T-cell (primary cell): Measurements from ENCODE around the gene GREB1. TPM values are rescaled to one million over a fixed set of nuclear protein-coding genes. Genes with fewer than 3 reads are reported as not detected.

Experiments used
- ATAC-seq, 4 experiments: fragments of 200-7000 bp in 3 of 4; fragments of 150-1000 bp in 1 of 4; cut with Tn5 transposase; replicated peaks in 1 of 4; 1 replicate in 3 of 4; 2 replicates in 1 of 4; pipeline ENCODE4 v1.10.0; 2021; ENCODE audit warnings: moderate library complexity in 3 of 4, mild to moderate bottlenecking in 2 of 4, moderate number of reproducible peaks in 1 of 4
- CTCF ChIA-PET, 2 donors: fragments of 300-600 bp; sonication (Branson Sonifier 250); formaldehyde crosslinking; loops; one replicate each; lab custom pipeline; 2022; ENCODE audit warnings: antibody characterized with exemption in 2 of 2; lab: Charles Lee
- POLR2A ChIA-PET, 2 donors: fragments of 300-600 bp; sonication (Branson Sonifier 250); formaldehyde crosslinking; loops; one replicate each; lab custom pipeline; 2022; ENCODE audit warnings: antibody characterized with exemption in 2 of 2; lab: Charles Lee
- DNase-seq, 35 experiments: peaks; one replicate each; pipeline versions ENCODE4 v3.0.0 to v3.0.0-alpha.2; 2013 to 2023
- H3K27ac ChIP-seq: one replicate; pipeline ENCODE4 v1.5.1; 2013; ENCODE audit warnings: low read length
- H3K27me3 ChIP-seq, 2 experiments: replicated peaks in 1 of 2; 1 replicate in 1 of 2; 2 replicates in 1 of 2; pipeline versions ENCODE4 v1.6.1 to v1.7.0; 2013; ENCODE audit warnings: low read length in 1 of 2, mixed read lengths in 1 of 2; ENCODE audit not compliant: control insufficient read depth in 2 of 2, insufficient read depth in 2 of 2; ENCODE audit errors: extremely low read depth in 1 of 2
- H3K36me3 ChIP-seq, 2 donors: 1 replicate in 1 of 2; 2 replicates in 1 of 2; pipeline versions ENCODE4 v1.6.1 to v1.7.0; 2013; ENCODE audit warnings: low read length in 1 of 2; ENCODE audit not compliant: control insufficient read depth in 2 of 2, insufficient read depth in 1 of 2; ENCODE audit errors: extremely low read depth in 1 of 2
- H3K4me1 ChIP-seq, 2 experiments: 1 replicate in 1 of 2; 2 replicates in 1 of 2; pipeline versions ENCODE4 v1.6.1 to v1.7.0; 2013; ENCODE audit warnings: low read length in 2 of 2, mixed read lengths in 1 of 2; ENCODE audit not compliant: insufficient read depth in 2 of 2, control insufficient read depth in 1 of 2; ENCODE audit errors: extremely low read depth in 1 of 2
- H3K4me3 ChIP-seq, 2 donors: 1 replicate in 1 of 2; 2 replicates in 1 of 2; pipeline versions ENCODE4 v1.5.1 to v1.7.0; 2013; ENCODE audit warnings: mild to moderate bottlenecking in 2 of 2, low read length in 1 of 2, moderate library complexity in 1 of 2; ENCODE audit not compliant: control insufficient read depth in 1 of 2; ENCODE audit errors: extremely low read depth in 1 of 2
- H3K9me3 ChIP-seq: 2 replicates; pipeline ENCODE4 v1.7.0; 2013
- H3K27ac Mint-ChIP-seq, 2 donors: one replicate each; pipeline ENCODE4 v1.8.0; 2020 to 2021; ENCODE audit warnings: mild to moderate bottlenecking in 2 of 2, mixed read lengths in 2 of 2
- H3K27me3 Mint-ChIP-seq, 2 donors: one replicate each; pipeline ENCODE4 v1.8.0; 2021 to 2022; ENCODE audit warnings: mixed read lengths in 2 of 2
- H3K36me3 Mint-ChIP-seq: one replicate; pipeline ENCODE4 v1.8.0; 2021; ENCODE audit warnings: mixed read lengths
- H3K4me1 Mint-ChIP-seq, 3 donors: one replicate each; pipeline ENCODE4 v1.8.0; 2020 to 2022; ENCODE audit warnings: mixed read lengths in 3 of 3, mild to moderate bottlenecking in 1 of 3
- H3K4me3 Mint-ChIP-seq, 3 donors: one replicate each; pipeline ENCODE4 v1.8.0; 2020 to 2022; ENCODE audit warnings: mild to moderate bottlenecking in 3 of 3, mixed read lengths in 3 of 3, moderate library complexity in 3 of 3
- H3K9me3 Mint-ChIP-seq, 3 donors: one replicate each; pipeline ENCODE4 v1.8.0; 2020 to 2022; ENCODE audit warnings: mixed read lengths in 3 of 3
- WGBS: methylation state at CpG from one replicate; pipeline ENCODE4 v1.1.5; 2013; ENCODE audit warnings: missing lambda C conversion rate; ENCODE audit not compliant: insufficient coverage; 5-methylcytosine and 5-hydroxymethylcytosine counted together
- total RNA-seq, 35 experiments: library from RNA in 6 of 35; stranded (reverse) in 6 of 35; fragments of 120-200 nt in 1 of 35; gene quantifications; one replicate each; pipeline versions ENCODE4 v1.2.1 to v1.2.4 and lab custom pipeline; 2013 to 2026

Gene GREB1
- total RNA-seq, 5 donors from 2014 or later (not counting 1 experiment from before 2014, with no cell fraction given), result 0.23 to 1.2 (median 0.63) TPM

GRCh38 chr2:11556101-11556806, 22.4 kb downstream of the GREB1 start:
- H3K4me1 ChIP-seq, result no peaks in the 10 kb centered on the region
- no peaks in the 10 kb centered on the region for H3K9me3 Mint-ChIP-seq
- H3K4me3 Mint-ChIP-seq, result no peak overlapping the region
- ATAC-seq (no peak), DNase-seq (no peak)
- H3K27me3 Mint-ChIP-seq, result peaks cover 40 to 52% of the 10 kb centered on the region in 2 donors
- no peak overlapping the region for H3K4me3 ChIP-seq
- no peaks in the 10 kb centered on the region for H3K36me3 ChIP-seq
- H3K27ac Mint-ChIP-seq, result no peak overlapping the region
- WGBS, result 54% methylated on average over 19 of the region's 20 CpGs
- H3K27ac ChIP-seq, result no peak overlapping the region
- ChIA-PET CTCF (no interaction called here), POLR2A (no interaction called here)
- no peaks in the 10 kb centered on the region for H3K36me3 Mint-ChIP-seq
- peaks cover 0 to 6% (median 5%) of the 10 kb centered on the region in 3 donors for H3K4me1 Mint-ChIP-seq
- H3K9me3 ChIP-seq, result no peaks in the 10 kb centered on the region
- peaks cover 0 to 19% of the 10 kb centered on the region in 2 experiments for H3K27me3 ChIP-seq

- ChIA-PET CTCF (no interaction called here), POLR2A (no interaction called here)
- Histone ChIP-seq H3K9me3 (no peaks in the 10 kb centered on the region), H3K27ac (no peak overlapping the region), H3K27me3 (peaks cover 0 to 16% of the 10 kb centered on the region in 2 experiments), H3K36me3 (no peaks in the 10 kb centered on the region), H3K4me1 (no peaks in the 10 kb centered on the region), H3K4me3 (no peak overlapping the region)
- DNase-seq (no peak), ATAC-seq (no peak)
- Mint-ChIP-seq H3K27ac (no peak overlapping the region), H3K9me3 (no peaks in the 10 kb centered on the region), H3K27me3 (peaks cover 36 to 50% of the 10 kb centered on the region in 2 donors), H3K4me1 (peaks cover 0 to 6% (median 5%) of the 10 kb centered on the region in 3 donors), H3K4me3 (no peak overlapping the region), H3K36me3 (no peaks in the 10 kb centered on the region)
- WGBS, result 92% methylated on average over 5 of the region's 10 CpGs
These were observed 24.5 kb downstream of the GREB1 start for GRCh38 chr2:11558214-11558886.

GRCh38 chr2:11559066-11559785, 25.4 kb downstream of the GREB1 start:
- CTCF ChIA-PET, result no interaction called here
- Histone ChIP-seq H3K27ac (no peak overlapping the region), H3K9me3 (no peaks in the 10 kb centered on the region), H3K36me3 (no peaks in the 10 kb centered on the region), H3K27me3 (peaks cover 0 to 16% of the 10 kb centered on the region in 2 experiments), H3K4me3 (no peak overlapping the region), H3K4me1 (no peaks in the 10 kb centered on the region)
- POLR2A ChIA-PET, result no interaction called here
- no peak for ATAC-seq
- Mint-ChIP-seq H3K36me3 (no peaks in the 10 kb centered on the region), H3K4me1 (peaks cover 0 to 3% (median 3%) of the 10 kb centered on the region in 3 donors), H3K27ac (no peak overlapping the region), H3K4me3 (no peak overlapping the region), H3K27me3 (peaks cover 30 to 43% of the 10 kb centered on the region in 2 donors), H3K9me3 (no peaks in the 10 kb centered on the region)
- WGBS, result 82% methylated on average over 13 of the region's 18 CpGs
- no peak for DNase-seq

GRCh38 chr2:11559786-11560155, 25.9 kb downstream of the GREB1 start:
- ATAC-seq (no peak), DNase-seq (no peak)
- ChIA-PET CTCF (no interaction called here), POLR2A (interaction anchor here in 1 of 2 donors (0.7 kb wide), 1 partner anchor 795 kb away, joined by 4 read pairs; no protein-coding TSS in a partner anchor)
- Mint-ChIP-seq H3K27me3 (peaks cover 26 to 39% of the 10 kb centered on the region in 2 donors), H3K4me1 (no peaks in the 10 kb centered on the region), H3K4me3 (no peak overlapping the region), H3K36me3 (no peaks in the 10 kb centered on the region), H3K27ac (no peak overlapping the region), H3K9me3 (no peaks in the 10 kb centered on the region)
- Histone ChIP-seq H3K27ac (no peak overlapping the region), H3K27me3 (peaks cover 0 to 16% of the 10 kb centered on the region in 2 experiments), H3K36me3 (no peaks in the 10 kb centered on the region), H3K4me1 (no peaks in the 10 kb centered on the region), H3K9me3 (no peaks in the 10 kb centered on the region), H3K4me3 (no peak overlapping the region)
- WGBS, result 64% methylated on average over 6 of the region's 7 CpGs

GRCh38 chr2:11560806-11561205, 27.0 kb downstream of the GREB1 start:
- DNase-seq, result no peak
- WGBS, result no CpG with 5 or more reads among the region's 3 CpGs
- Mint-ChIP-seq H3K4me3 (no peak overlapping the region), H3K27ac (no peak overlapping the region), H3K4me1 (no peaks in the 10 kb centered on the region), H3K36me3 (no peaks in the 10 kb centered on the region), H3K9me3 (no peaks in the 10 kb centered on the region), H3K27me3 (peaks cover 23 to 32% of the 10 kb centered on the region in 2 donors)
- ChIA-PET POLR2A (no interaction called here), CTCF (interaction anchor here in 1 of 2 donors (0.6 kb wide), 1 partner anchor 1112 kb away, joined by 3 read pairs; no protein-coding TSS in a partner anchor)
- Histone ChIP-seq H3K36me3 (no peaks in the 10 kb centered on the region), H3K9me3 (no peaks in the 10 kb centered on the region), H3K27ac (no peak overlapping the region), H3K4me3 (no peak overlapping the region), H3K4me1 (no peaks in the 10 kb centered on the region), H3K27me3 (peaks cover 0 to 21% of the 10 kb centered on the region in 2 experiments)
- ATAC-seq, result no peak

- no peak overlapping the region for H3K27ac ChIP-seq
- Mint-ChIP-seq H3K27ac (no peak overlapping the region), H3K36me3 (no peaks in the 10 kb centered on the region), H3K4me3 (no peak overlapping the region), H3K9me3 (no peaks in the 10 kb centered on the region), H3K4me1 (no peaks in the 10 kb centered on the region), H3K27me3 (peaks cover 22 to 23% of the 10 kb centered on the region in 2 donors)
- H3K4me3 ChIP-seq, result no peak overlapping the region
- H3K36me3 ChIP-seq, result no peaks in the 10 kb centered on the region
- DNase-seq (no peak), ATAC-seq (no peak)
- WGBS, result 82% methylated on average over 4 of the region's 10 CpGs
- H3K4me1 ChIP-seq, result no peaks in the 10 kb centered on the region
- CTCF ChIA-PET, result no interaction called here
- no peaks in the 10 kb centered on the region for H3K9me3 ChIP-seq
- POLR2A ChIA-PET, result no interaction called here
- H3K27me3 ChIP-seq, result peaks cover 0 to 26% of the 10 kb centered on the region in 2 experiments
These were observed 28.2 kb downstream of the GREB1 start for GRCh38 chr2:11562011-11562410.
